Nephron progenitor cell (in vitro differentiated cells): Measurements from ENCODE around the gene ALOX15.
A peak's percentile ranks its signal among the peaks of the same experiment; 100 is the strongest.

ENCODE experiments used
- DNase-seq: peaks from one replicate; pipeline ENCODE4 v3.0.0; 2021
- H3K27ac Mint-ChIP-seq: 2 replicates; pipeline ENCODE4 v1.8.0; 2021; ENCODE audit warnings: mild to moderate bottlenecking, moderate library complexity, mixed read lengths
- H3K27me3 Mint-ChIP-seq: 2 replicates; pipeline ENCODE4 v1.8.0; 2021; ENCODE audit warnings: mild to moderate bottlenecking, low read depth, mixed read lengths; ENCODE audit not compliant: poor library complexity
- H3K36me3 Mint-ChIP-seq: 2 replicates; pipeline ENCODE4 v1.8.0; 2021; ENCODE audit warnings: low read depth, mixed read lengths
- H3K4me1 Mint-ChIP-seq: 2 replicates; pipeline ENCODE4 v1.8.0; 2021; ENCODE audit warnings: mixed read lengths
- H3K4me3 Mint-ChIP-seq: 2 replicates; pipeline ENCODE4 v1.8.0; 2021; ENCODE audit warnings: mild to moderate bottlenecking, moderate library complexity, mixed read lengths
- H3K9me3 Mint-ChIP-seq: 2 replicates; pipeline ENCODE4 v1.8.0; 2021; ENCODE audit warnings: mild to moderate bottlenecking, moderate library complexity, mixed read lengths
- TF ChIP-seq, protein P1 (sequence below): fragments of 200-600 bp; sonication (generic); IDR thresholded peaks from 2 replicates; pipeline ENCODE4 v1.5.0; 2021; ENCODE audit warnings: antibody characterized with exemption

Gene ALOX15

GRCh38 chr17:4586043-4586442 lies 55.4 kb downstream of the ALOX15 start:
- Mint-ChIP-seq H3K4me1 (peaks cover 81% of the 10 kb centered on the region), H3K27me3 (peaks cover 63% of the 10 kb centered on the region), H3K27ac (no peak overlapping the region), H3K4me3 (peak overlapping the region; percentile 89), H3K36me3 (no peaks in the 10 kb centered on the region), H3K9me3 (no peaks in the 10 kb centered on the region)
- no peak for DNase-seq
- TF ChIP-seq, protein P1, sequence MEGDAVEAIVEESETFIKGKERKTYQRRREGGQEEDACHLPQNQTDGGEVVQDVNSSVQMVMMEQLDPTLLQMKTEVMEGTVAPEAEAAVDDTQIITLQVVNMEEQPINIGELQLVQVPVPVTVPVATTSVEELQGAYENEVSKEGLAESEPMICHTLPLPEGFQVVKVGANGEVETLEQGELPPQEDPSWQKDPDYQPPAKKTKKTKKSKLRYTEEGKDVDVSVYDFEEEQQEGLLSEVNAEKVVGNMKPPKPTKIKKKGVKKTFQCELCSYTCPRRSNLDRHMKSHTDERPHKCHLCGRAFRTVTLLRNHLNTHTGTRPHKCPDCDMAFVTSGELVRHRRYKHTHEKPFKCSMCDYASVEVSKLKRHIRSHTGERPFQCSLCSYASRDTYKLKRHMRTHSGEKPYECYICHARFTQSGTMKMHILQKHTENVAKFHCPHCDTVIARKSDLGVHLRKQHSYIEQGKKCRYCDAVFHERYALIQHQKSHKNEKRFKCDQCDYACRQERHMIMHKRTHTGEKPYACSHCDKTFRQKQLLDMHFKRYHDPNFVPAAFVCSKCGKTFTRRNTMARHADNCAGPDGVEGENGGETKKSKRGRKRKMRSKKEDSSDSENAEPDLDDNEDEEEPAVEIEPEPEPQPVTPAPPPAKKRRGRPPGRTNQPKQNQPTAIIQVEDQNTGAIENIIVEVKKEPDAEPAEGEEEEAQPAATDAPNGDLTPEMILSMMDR = no peak

DNA sequence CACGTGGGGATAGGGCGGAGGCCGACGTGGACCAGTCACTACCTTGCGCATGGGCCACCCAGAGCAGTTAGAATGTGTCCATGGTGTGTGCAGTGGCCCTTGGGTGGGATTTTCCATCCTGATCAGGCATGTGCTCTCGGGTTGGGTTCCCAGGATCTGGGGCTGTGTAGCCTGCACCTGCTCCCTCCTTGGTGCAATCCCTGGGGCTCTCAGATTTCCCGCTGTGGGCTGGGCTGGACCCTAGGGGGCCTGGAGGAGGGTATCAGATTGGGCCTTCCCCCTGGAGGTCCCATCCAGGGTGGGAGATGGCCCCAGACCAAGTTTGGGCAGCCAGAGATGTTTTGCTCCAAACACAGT lies 55.9 kb downstream of the ALOX15 start:
- no peak overlapping the region for H3K27ac Mint-ChIP-seq
- H3K27me3 Mint-ChIP-seq = peaks cover 64% of the 10 kb centered on the region
- DNase-seq = no peak
- H3K36me3 Mint-ChIP-seq = no peaks in the 10 kb centered on the region
- no peaks in the 10 kb centered on the region for H3K9me3 Mint-ChIP-seq
- TF ChIP-seq, protein P1 = no peak
- peaks cover 83% of the 10 kb centered on the region for H3K4me1 Mint-ChIP-seq
- H3K4me3 Mint-ChIP-seq = peak overlapping the region; percentile 89

DNA sequence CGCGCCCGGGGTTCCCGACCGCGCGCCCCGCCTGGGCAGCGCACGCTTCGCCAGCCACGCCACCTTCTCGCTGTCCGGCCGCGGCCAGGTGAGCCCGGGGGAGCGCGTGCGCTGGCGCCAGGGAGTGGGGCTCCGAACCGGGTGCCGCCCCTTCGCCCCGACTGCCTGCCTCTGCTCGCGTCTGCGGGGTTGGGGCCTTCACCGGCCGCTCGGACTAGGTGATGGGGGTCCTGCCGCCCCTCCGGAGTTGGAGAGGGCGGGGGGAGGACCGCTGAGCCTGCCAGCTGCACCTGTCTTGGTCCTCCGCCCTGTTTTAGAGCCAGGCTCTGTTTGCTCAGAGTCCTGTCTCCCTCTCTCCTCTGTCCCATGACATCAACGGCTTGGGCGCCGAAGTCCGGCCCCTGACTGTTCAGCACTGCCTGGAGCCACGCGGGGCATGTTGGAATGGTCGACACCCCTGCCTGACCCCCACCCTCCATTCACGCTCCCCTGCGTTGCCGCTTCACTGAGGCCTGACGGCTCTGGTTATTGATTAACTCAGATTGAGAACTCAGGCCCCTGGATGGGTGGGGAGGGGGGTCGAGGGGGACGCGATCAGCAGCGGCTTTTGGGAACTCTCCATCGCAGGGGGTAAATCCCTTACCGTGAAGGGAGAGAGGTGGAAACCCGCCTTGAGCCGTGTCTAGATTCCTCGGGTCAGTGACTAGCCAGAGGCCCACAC lies 56.4 kb downstream of the ALOX15 start:
- peak; percentile 56 for DNase-seq
- peaks cover 58% of the 10 kb centered on the region for H3K27me3 Mint-ChIP-seq
- no peak overlapping the region for H3K27ac Mint-ChIP-seq
- no peaks in the 10 kb centered on the region for H3K36me3 Mint-ChIP-seq
- H3K4me1 Mint-ChIP-seq = peaks cover 83% of the 10 kb centered on the region
- H3K9me3 Mint-ChIP-seq = no peaks in the 10 kb centered on the region
- peak overlapping the region; percentile 89 for H3K4me3 Mint-ChIP-seq
- TF ChIP-seq, protein P1 = no peak

DNA sequence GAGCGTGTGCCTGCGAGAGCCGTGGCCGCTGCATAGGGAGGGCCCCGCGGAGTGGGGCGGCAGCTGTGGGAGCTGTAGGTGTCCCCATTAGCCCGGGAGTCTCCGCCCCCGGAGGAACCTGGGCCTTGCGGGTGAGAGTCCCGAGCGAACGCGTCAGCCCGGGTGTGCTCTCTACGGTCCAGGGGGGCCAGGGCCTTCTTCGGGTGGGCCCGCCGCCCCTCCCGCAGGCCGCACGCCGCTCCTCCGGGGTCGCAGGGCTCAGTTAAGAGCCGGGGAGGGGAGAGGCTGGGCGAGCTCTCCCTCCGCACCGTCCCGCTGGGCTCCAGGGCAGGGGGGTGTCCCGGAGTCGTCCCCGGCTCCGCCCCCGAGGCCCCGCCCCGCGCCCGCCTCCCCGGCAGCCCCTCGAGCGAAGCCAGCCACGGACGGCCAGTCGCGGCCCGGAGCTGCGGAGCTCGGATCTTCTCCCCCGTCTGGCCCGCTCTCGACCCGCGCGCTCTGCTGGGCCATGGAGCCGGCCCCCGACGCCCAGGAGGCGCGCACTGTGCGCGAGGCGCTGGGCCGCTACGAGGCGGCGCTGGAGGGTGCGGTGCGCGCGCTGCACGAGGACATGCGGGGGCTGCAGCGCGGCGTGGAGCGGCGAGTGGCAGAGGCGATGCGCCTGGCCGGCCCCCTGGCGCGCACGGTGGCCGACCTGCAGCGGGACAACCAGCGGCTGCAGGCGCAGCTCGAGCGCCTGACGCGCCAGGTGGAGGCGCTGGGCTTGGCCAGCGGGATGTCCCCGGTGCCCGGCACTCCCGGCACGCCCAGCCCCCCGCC lies 57.2 kb downstream of the ALOX15 start, which contains the start of gene SMTNL2:
Gene SMTNL2 (plus strand): TSS at position 429 of the 816 bp plus-strand sequence. CDS start 77 bp downstream, at position 506.
- H3K4me1 Mint-ChIP-seq = peaks cover 85% of the 10 kb centered on the region

DNA sequence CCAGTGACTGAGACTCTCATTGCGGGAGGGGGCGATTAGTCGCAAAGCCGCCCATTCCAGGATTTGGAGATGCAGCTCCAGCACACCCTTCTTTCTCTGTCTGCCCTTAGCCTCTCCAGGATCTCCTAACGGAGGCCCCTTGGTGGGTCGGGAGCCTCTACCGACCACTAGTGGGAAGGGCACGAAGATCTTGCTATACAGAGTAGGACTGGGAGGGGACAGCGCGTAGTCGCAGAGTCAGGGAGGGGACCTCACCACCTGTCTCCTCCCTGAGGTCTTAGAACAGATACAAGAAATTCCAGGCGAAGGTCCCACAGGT lies 57.7 kb downstream of the ALOX15 start:
- Mint-ChIP-seq H3K36me3 (no peaks in the 10 kb centered on the region), H3K4me3 (peak overlapping the region; percentile 89), H3K27me3 (peaks cover 53% of the 10 kb centered on the region), H3K9me3 (no peaks in the 10 kb centered on the region), H3K27ac (no peak overlapping the region), H3K4me1 (peaks cover 80% of the 10 kb centered on the region)
- DNase-seq = peak; percentile 55
- TF ChIP-seq, protein P1 = peak; percentile 53

More for the DNA sequence above, 57.2 kb downstream of the ALOX15 start, which contains the start of gene SMTNL2:
- TF ChIP-seq, protein P1 = no peak
- H3K36me3 Mint-ChIP-seq = no peaks in the 10 kb centered on the region
- DNase-seq = peak; percentile 84
- no peak within 1 kb of the TSS for H3K27ac Mint-ChIP-seq
- H3K9me3 Mint-ChIP-seq = no peaks in the 10 kb centered on the region
- peak within 1 kb of the TSS; percentile 89 for H3K4me3 Mint-ChIP-seq
- H3K27me3 Mint-ChIP-seq = peaks cover 54% of the 10 kb centered on the region
